Hematopoietic multipotent progenitor cell treated with erythropoietin and hydrocortisone succinate and interleukin-3 and kit ligand, for 4 days (in vitro differentiated cells): Measurements from ENCODE around the gene JAKMIP1.
"Not testable (repeated sequence)": the region's sequence is repeated elsewhere in the genome, so short reads cannot be mapped to it uniquely, and the experiment has no call there.

Source experiments
- DNase-seq: peaks from one replicate; pipeline ENCODE4 v3.0.0-alpha.2; 2015

JAKMIP1 gene

GRCh38 chr4:6141021-6141420 lies 59.3 kb downstream of the JAKMIP1 start:
- DNase-seq: not testable (repeated sequence)

GRCh38 chr4:6137747-6138135 lies 62.6 kb downstream of the JAKMIP1 start:
- DNase-seq: no peak

- DNase-seq: no peak
Measured at GRCh38 chr4:6137027-6137746, 63.2 kb downstream of the JAKMIP1 start.

- peak; percentile 29 for DNase-seq
Measured at GRCh38 chr4:6134612-6135220, 65.6 kb downstream of the JAKMIP1 start.

- no peak for DNase-seq
Measured at GRCh38 chr4:6132716-6133115, 67.6 kb downstream of the JAKMIP1 start.

- no peak for DNase-seq
Measured at GRCh38 chr4:6128221-6128850, 72.0 kb downstream of the JAKMIP1 start.

- DNase-seq: no peak
Measured at GRCh38 chr4:6126971-6127745, 73.2 kb downstream of the JAKMIP1 start.

- peak; percentile 12 for DNase-seq
Measured at GRCh38 chr4:6125103-6125651, 75.2 kb downstream of the JAKMIP1 start.

GRCh38 chr4:6124386-6125102 lies 75.8 kb downstream of the JAKMIP1 start:
- DNase-seq: no peak

GRCh38 chr4:6123976-6124375 lies 76.4 kb downstream of the JAKMIP1 start:
- DNase-seq: no peak

GRCh38 chr4:6123541-6123940 lies 76.8 kb downstream of the JAKMIP1 start:
- DNase-seq: no peak

GRCh38 chr4:6123116-6123515 lies 77.2 kb downstream of the JAKMIP1 start:
- DNase-seq: no peak

- DNase-seq: no peak
Measured at GRCh38 chr4:6122496-6122895, 77.9 kb downstream of the JAKMIP1 start.

GRCh38 chr4:6121941-6122340 lies 78.4 kb downstream of the JAKMIP1 start:
- DNase-seq: no peak

- DNase-seq: no peak
Measured at GRCh38 chr4:6121276-6121850, 79.0 kb downstream of the JAKMIP1 start.

- DNase-seq: no peak
Measured at GRCh38 chr4:6120361-6120760, 80.0 kb downstream of the JAKMIP1 start.

- no peak for DNase-seq
Measured at GRCh38 chr4:6119507-6120020, 80.8 kb downstream of the JAKMIP1 start.

GRCh38 chr4:6118201-6118600 lies 82.1 kb downstream of the JAKMIP1 start:
- no peak for DNase-seq

- DNase-seq: no peak
Measured at GRCh38 chr4:6116696-6117285, 83.6 kb downstream of the JAKMIP1 start.

GRCh38 chr4:6115746-6116586 lies 84.4 kb downstream of the JAKMIP1 start:
- DNase-seq: no peak
